Sigmoid colon (tissue), 7 donors: ENCODE measurements around the gene ACACA. TPM values are rescaled to one million over a fixed set of nuclear protein-coding genes. Genes with fewer than 3 reads are reported as not detected.

Source experiments
- DNase-seq: peaks from one replicate; pipeline ENCODE4 v3.0.0-alpha.2; 2019
- H3K27ac ChIP-seq, 4 donors: fragments of 200-600 bp; sonication (generic); one replicate each; pipeline ENCODE4 v1.5.1; 2016 to 2019; ENCODE audit warnings: mild to moderate bottlenecking in 1 of 4
- H3K27me3 ChIP-seq, 3 donors: fragments of 200-600 bp; sonication (generic); one replicate each; pipeline ENCODE4 v1.5.1; 2019; ENCODE audit warnings: mild to moderate bottlenecking in 1 of 3
- H3K36me3 ChIP-seq, 4 donors: fragments of 200-600 bp; sonication (generic); one replicate each; pipeline ENCODE4 v1.5.1; 2016 to 2019
- H3K4me1 ChIP-seq, 4 donors: fragments of 200-600 bp; sonication (generic); one replicate each; pipeline ENCODE4 v1.5.1; 2017 to 2019
- H3K4me3 ChIP-seq, 4 donors: fragments of 200-600 bp; sonication (generic); one replicate each; pipeline ENCODE4 v1.5.1; 2017 to 2019; ENCODE audit warnings: mild to moderate bottlenecking in 2 of 4, moderate library complexity in 1 of 4
- H3K9me3 ChIP-seq, 4 donors: fragments of 200-600 bp in 3 of 4; sonication (generic) in 3 of 4; one replicate each; pipeline versions ENCODE4 v1.5.1 to v1.6.1; 2013 to 2019
- CTCF ChIP-seq, 4 experiments: fragments of 450-650 bp in 3 of 4; fragments of 200-600 bp in 1 of 4; IDR thresholded peaks; one replicate each; pipeline ENCODE4 v1.5.1; 2016 to 2019; ENCODE audit warnings: antibody characterized with exemption in 4 of 4, mild to moderate bottlenecking in 3 of 4, moderate library complexity in 2 of 4
- EP300 ChIP-seq, 4 donors: sonication (generic); formaldehyde crosslinking; IDR thresholded peaks; one replicate each; pipeline ENCODE4 v1.6.1; 2017; ENCODE audit warnings: antibody characterized with exemption in 4 of 4
- POLR2A ChIP-seq, 2 donors: fragments of 450-650 bp; IDR thresholded peaks; one replicate each; pipeline ENCODE4 v1.6.1; 2016; ENCODE audit warnings: antibody characterized with exemption in 2 of 2, mild to moderate bottlenecking in 2 of 2, moderate library complexity in 2 of 2
- POLR2AphosphoS5 ChIP-seq, 4 donors: sonication (generic); formaldehyde crosslinking; IDR thresholded peaks; one replicate each; pipeline ENCODE4 v1.6.1; 2017; ENCODE audit warnings: antibody characterized with exemption in 4 of 4
- WGBS, 2 donors: extraction: QIAGEN DNeasy Blood & Tissue Kit; methylation state at CpG; one replicate each; pipeline ENCODE4 v1.1.7; 2013; 5-methylcytosine and 5-hydroxymethylcytosine counted together
- intact Hi-C: fragments of 100-400 bp; cut with DNase I; formaldehyde crosslinking; loops from one replicate; pipeline ENCODE4 v1.15.1; 2023
- polyA plus RNA-seq, 3 donors: library from polyadenylated mRNA; stranded (reverse); fragments of 200-250 nt; gene quantifications; one replicate each; pipeline ENCODE4 v1.2.3, GENCODE V29; 2013
- total RNA-seq, 4 donors: library from RNA; depleted of rRNA; stranded (reverse); fragments of >200 nt; gene quantifications; one replicate each; pipeline ENCODE4 v1.1.0, GENCODE V29; 2016
- donor health status: healthy with polysubstance abuse.
- donor health status: Bipolar disorder and iron deficiency.
- donor health status: healthy.

Gene ACACA
- total and polyA plus RNA-seq, 7 donors, result 10.8 to 38.9 (median 27.6) TPM

DNA sequence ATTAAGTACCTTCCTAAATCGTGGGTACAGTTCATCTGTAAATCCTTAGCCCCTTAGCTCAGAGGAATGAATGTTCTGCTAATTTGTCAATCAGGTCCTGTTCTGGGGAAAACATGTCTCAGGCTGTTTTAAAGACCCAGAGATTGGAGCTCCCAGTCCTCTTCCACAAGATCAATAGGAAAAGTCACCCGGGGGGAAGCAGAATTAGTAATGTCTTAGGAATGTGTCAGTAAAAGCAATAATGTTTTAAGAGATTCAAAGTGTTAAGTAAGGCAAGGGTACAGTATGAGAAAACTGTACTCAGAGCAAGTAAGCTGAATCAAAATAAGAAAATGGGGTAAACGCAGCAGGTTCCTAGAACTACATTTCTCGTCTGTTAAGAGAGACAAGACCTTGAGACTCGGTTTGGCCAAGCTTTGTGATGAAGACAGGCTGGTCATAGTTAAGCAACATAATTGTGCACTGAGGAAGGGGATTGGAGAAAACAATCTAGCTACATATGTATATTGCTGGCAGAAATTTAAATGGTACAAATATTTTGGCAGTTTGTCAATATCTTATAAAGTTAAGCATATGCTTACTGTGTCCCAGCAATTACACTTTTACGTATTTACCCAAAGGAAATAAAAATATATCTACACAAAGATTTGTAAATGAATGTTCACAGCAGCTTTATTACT lies 223.7 kb downstream of the ACACA start:
- no peak for TF ChIP-seq POLR2A (IDR thresholded peaks at IDR 0.05)
- intact Hi-C loops, result loop anchor here (10.0 kb wide), 1 partner anchor 58 kb away; no protein-coding TSS in a partner anchor
- peaks cover 0 to 51% (median 0%) of the 10 kb centered on the region in 4 donors for H3K36me3 ChIP-seq

DNA sequence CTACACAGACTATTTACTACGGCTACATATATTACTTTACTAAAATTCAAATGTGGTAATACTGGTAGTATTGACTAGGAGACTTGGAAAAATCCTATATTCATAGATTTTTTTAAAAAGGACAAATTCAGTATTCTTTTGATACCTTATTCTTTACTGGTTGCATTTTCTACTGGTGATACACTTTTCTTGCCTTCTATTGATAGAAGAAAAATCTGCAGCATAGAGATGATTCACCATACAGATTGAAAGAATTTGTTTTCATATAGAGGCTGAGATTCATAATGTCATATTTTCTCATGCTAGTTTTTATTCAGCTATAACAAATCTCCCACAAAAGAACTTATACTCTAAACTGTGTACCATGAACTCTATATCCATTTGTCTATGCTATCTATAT lies 226.3 kb downstream of the ACACA start:
- H3K4me1 ChIP-seq, result no peaks in the 10 kb centered on the region
- intact Hi-C loops, result loop anchor here (10.0 kb wide), 1 partner anchor 56 kb away; no protein-coding TSS in a partner anchor
- H3K27me3 ChIP-seq, result no peaks in the 10 kb centered on the region
- TF ChIP-seq EP300 (IDR thresholded peaks at IDR 0.05) (no peak), CTCF (IDR thresholded peaks at IDR 0.05) (no peak), POLR2A (IDR thresholded peaks at IDR 0.05) (no peak), POLR2AphosphoS5 (IDR thresholded peaks at IDR 0.05) (no peak)
- WGBS, 2 donors, result 98 to 100% methylated on average over 1 of the region's 1 CpG
- no peak overlapping the region for H3K4me3 ChIP-seq
- H3K9me3 ChIP-seq, result no peaks in the 10 kb centered on the region
- no peak overlapping the region for H3K27ac ChIP-seq
- no peak for DNase-seq
- H3K36me3 ChIP-seq, result peaks cover 0 to 46% (median 0%) of the 10 kb centered on the region in 4 donors

More for the DNA sequence above, 223.7 kb downstream of the ACACA start:
- Histone ChIP-seq H3K4me3 (no peak overlapping the region), H3K9me3 (no peaks in the 10 kb centered on the region), H3K4me1 (no peaks in the 10 kb centered on the region), H3K27ac (no peak overlapping the region), H3K27me3 (no peaks in the 10 kb centered on the region)
- WGBS, 2 donors, result 83 to 85% methylated on average over 6 of the region's 6 CpGs
- DNase-seq, result no peak

GRCh38 chr17:37179893-37180292 lies 226.7 kb downstream of the ACACA start:
- Histone ChIP-seq H3K27ac (no peak overlapping the region), H3K27me3 (no peaks in the 10 kb centered on the region), H3K4me3 (no peak overlapping the region), H3K4me1 (no peaks in the 10 kb centered on the region), H3K9me3 (no peaks in the 10 kb centered on the region), H3K36me3 (peaks cover 0 to 46% (median 0%) of the 10 kb centered on the region in 4 donors)
- WGBS, 2 donors, result 92 to 93% methylated on average over 1 of the region's 1 CpG
- no peak for DNase-seq
- TF ChIP-seq CTCF (IDR thresholded peaks at IDR 0.05), result no peak
- TF ChIP-seq POLR2A (IDR thresholded peaks at IDR 0.05), result no peak
- TF ChIP-seq EP300 (IDR thresholded peaks at IDR 0.05), result no peak
- TF ChIP-seq POLR2AphosphoS5 (IDR thresholded peaks at IDR 0.05), result no peak
- intact Hi-C loops, result loop anchor here (10.0 kb wide), 1 partner anchor 55 kb away; no protein-coding TSS in a partner anchor

DNA sequence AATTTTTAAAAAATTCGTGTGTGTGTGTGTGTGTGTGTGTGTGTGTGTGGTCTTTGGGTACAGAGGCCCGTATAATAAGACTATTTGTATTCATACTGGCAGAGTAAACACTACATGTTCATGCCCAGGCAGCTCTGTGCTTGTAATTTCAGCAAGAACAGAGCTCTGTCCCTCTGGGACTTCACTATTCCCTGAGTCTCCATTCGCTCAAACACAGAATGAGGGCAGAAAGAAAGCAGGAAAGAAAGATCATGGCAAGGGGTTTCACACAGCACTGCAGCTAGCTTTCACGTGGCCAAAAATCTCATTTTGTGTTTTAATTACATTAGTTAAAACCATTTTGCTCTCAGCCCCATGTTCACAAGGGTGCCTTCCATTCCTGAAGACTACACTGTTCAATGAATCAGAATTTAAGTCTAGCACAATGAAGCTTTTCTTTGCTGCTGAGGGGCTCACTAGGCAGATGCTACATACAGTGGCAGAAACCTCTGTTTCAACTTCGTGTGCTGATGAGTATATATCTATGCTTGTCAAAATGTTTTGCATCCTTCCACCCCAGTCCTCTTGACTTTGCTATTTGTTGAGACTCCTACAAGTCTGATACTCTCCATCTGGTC lies 229.3 kb downstream of the ACACA start:
- Histone ChIP-seq H3K27ac (no peak overlapping the region), H3K27me3 (no peaks in the 10 kb centered on the region), H3K4me3 (no peak overlapping the region), H3K9me3 (no peaks in the 10 kb centered on the region), H3K4me1 (no peaks in the 10 kb centered on the region), H3K36me3 (peaks cover 0 to 52% (median 0%) of the 10 kb centered on the region in 4 donors)
- 61 to 79% methylated on average over 5 of the region's 5 CpGs for WGBS, 2 donors
- DNase-seq, result no peak
- TF ChIP-seq CTCF (IDR thresholded peaks at IDR 0.05), result no peak
- TF ChIP-seq POLR2AphosphoS5 (IDR thresholded peaks at IDR 0.05), result no peak
- no peak for TF ChIP-seq EP300 (IDR thresholded peaks at IDR 0.05)
- no peak for TF ChIP-seq POLR2A (IDR thresholded peaks at IDR 0.05)
- intact Hi-C loops, result no loop called here

DNA sequence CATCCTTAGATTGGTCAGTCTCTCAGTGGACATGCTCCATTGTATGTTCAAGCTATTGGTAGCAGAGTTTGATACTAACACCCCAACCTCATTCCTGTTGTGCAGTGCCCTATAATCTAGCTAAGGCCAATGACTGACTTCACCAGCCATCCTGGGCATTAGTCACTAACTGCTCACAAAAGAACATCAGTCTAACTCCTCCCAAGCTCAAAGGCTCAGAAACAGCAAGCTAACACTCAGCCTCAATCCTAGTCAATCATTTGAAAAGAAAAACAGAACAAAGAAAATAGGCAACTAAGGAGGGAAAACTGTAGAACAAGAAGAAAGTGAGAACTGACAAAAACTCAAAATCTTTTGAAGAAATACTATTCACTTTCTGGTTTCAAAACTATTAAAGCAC lies 229.9 kb downstream of the ACACA start:
- Histone ChIP-seq H3K9me3 (no peaks in the 10 kb centered on the region), H3K27me3 (no peaks in the 10 kb centered on the region), H3K4me1 (no peaks in the 10 kb centered on the region), H3K36me3 (peaks cover 0 to 52% (median 0%) of the 10 kb centered on the region in 4 donors), H3K4me3 (no peak overlapping the region), H3K27ac (no peak overlapping the region)
- intact Hi-C loops, result no loop called here
- no peak for DNase-seq
- TF ChIP-seq CTCF (IDR thresholded peaks at IDR 0.05) (no peak), EP300 (IDR thresholded peaks at IDR 0.05) (no peak), POLR2A (IDR thresholded peaks at IDR 0.05) (no peak), POLR2AphosphoS5 (IDR thresholded peaks at IDR 0.05) (no peak)
